Ishikawa (cell line): Measurements from ENCODE around the gene TRAPPC3L.

Experiments
- EP300 ChIP-seq: IDR thresholded peaks from 2 replicates; pipeline ENCODE4 v1.6.1; 2012; ENCODE audit warnings: borderline replicate concordance
- FOXM1 ChIP-seq: IDR thresholded peaks from 2 replicates; pipeline ENCODE4 v1.6.1; 2012; ENCODE audit warnings: low read depth, borderline replicate concordance
- NFIC ChIP-seq: IDR thresholded peaks from 2 replicates; pipeline ENCODE4 v1.6.1; 2012
- REST ChIP-seq: IDR thresholded peaks from 2 replicates; pipeline ENCODE4 v1.6.1; 2012; ENCODE audit warnings: low read depth, mild to moderate bottlenecking
- TEAD4 ChIP-seq: IDR thresholded peaks from 2 replicates; pipeline ENCODE4 v1.6.1; 2012

- TF ChIP-seq NFIC = no peak
- no peak for TF ChIP-seq TEAD4
- no peak for TF ChIP-seq REST
- no peak for TF ChIP-seq FOXM1
- no peak for TF ChIP-seq EP300
These were observed 34.7 kb upstream of the TRAPPC3L start for GRCh38 chr6:116580198-116580597.
